ENCODE results near the gene ZNF385B.

DNA sequence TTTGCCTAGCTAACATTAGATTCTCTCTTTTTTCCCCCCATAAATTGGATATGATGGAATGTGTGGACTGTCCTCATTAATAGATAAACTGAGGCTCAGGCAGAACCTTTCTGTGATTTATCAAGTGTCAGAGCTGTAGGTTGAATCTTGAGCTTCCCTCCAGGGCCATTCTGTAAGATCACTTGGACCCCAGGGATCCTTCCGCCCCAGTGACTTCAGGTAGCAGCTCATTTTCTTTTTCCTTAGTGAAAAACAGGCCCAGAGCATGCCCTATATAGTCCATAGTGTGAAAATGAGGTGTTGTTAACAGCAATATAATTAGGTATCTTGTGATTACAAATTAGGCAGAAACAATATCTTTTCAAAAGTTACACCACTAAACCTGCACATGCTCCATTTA is 269.7 kb downstream of the ZNF385B start:
- TF ChIP-seq, protein P1, sequence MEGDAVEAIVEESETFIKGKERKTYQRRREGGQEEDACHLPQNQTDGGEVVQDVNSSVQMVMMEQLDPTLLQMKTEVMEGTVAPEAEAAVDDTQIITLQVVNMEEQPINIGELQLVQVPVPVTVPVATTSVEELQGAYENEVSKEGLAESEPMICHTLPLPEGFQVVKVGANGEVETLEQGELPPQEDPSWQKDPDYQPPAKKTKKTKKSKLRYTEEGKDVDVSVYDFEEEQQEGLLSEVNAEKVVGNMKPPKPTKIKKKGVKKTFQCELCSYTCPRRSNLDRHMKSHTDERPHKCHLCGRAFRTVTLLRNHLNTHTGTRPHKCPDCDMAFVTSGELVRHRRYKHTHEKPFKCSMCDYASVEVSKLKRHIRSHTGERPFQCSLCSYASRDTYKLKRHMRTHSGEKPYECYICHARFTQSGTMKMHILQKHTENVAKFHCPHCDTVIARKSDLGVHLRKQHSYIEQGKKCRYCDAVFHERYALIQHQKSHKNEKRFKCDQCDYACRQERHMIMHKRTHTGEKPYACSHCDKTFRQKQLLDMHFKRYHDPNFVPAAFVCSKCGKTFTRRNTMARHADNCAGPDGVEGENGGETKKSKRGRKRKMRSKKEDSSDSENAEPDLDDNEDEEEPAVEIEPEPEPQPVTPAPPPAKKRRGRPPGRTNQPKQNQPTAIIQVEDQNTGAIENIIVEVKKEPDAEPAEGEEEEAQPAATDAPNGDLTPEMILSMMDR (IDR thresholded peaks at IDR 0.05): no peak
- TF ChIP-seq POLR2A (IDR thresholded peaks at IDR 0.05): no peak
